ENCODE measurements around the gene ISM2. TPM values are rescaled to one million over a fixed set of nuclear protein-coding genes. Genes with fewer than 3 reads are reported as not detected.

ISM2 gene
- total and polyA plus RNA-seq, 9 of the 15 experiments (the other 6 are each of a cell fraction or from before 2014, with no cell fraction given), result 0.08 to 0.11 TPM; not detected in 7

GRCh38 chr14:77457522-77458248, 40.9 kb downstream of the ISM2 start, which contains the start of the genes AHSA1 and VIPAS39 (continued):
- no peak for TF ChIP-seq FUS (optimal IDR thresholded peaks at IDR 0.05; ENCODE audit: low read depth, low read length)
- peak; percentile 62; the same call in 1 of the 2 replicates for TF ChIP-seq BACH1 (tag; IDR thresholded peaks at IDR 0.05)
- TF ChIP-seq REST (IDR thresholded peaks at IDR 0.05; ENCODE audit: borderline replicate concordance), result no peak
- TF ChIP-seq REST (CRISPR knock-in tag; IDR thresholded peaks at IDR 0.05; ENCODE audit: low read depth), result no peak
- no peak for TF ChIP-seq E2F4 (CRISPR knock-in tag; IDR thresholded peaks at IDR 0.05; ENCODE audit: low read depth)
- no peak for TF ChIP-seq DMBX1 (CRISPR knock-in tag; IDR thresholded peaks at IDR 0.05; ENCODE audit: borderline replicate concordance)
- no peak for TF ChIP-seq SAFB2 (IDR thresholded peaks at IDR 0.05; ENCODE audit: borderline replicate concordance, low read depth, low read length, severe bottlenecking)
- TF ChIP-seq DDX20 (tag; IDR thresholded peaks at IDR 0.05; ENCODE audit: low read depth), result no peak
- TF ChIP-seq RERE (CRISPR knock-in tag; IDR thresholded peaks at IDR 0.05; ENCODE audit: borderline replicate concordance), result no peak
- no peak for TF ChIP-seq NR3C1 (CRISPR knock-in tag; IDR thresholded peaks at IDR 0.05)
- no peak for TF ChIP-seq HDAC6 (IDR thresholded peaks at IDR 0.05; ENCODE audit: low read depth, low read length)
- 0 out of 2 replicates have a peak, but pooled peaks have one; percentile 38 for TF ChIP-seq KLF13 (tag; IDR thresholded peaks at IDR 0.05; ENCODE audit: borderline replicate concordance, low read depth)
